ENCODE results near the gene MARCHF3. TPM values are rescaled to one million over a fixed set of nuclear protein-coding genes. Genes with fewer than 3 reads are reported as not detected.
A peak's percentile ranks its signal among the peaks of the same experiment; 100 is the strongest.
"Not testable (repeated sequence)": the region's sequence is repeated elsewhere in the genome, so short reads cannot be mapped to it uniquely, and the experiment has no call there.

The MARCHF3 gene
- total RNA-seq, 5 donors from 2014 or later (not counting 1 experiment from before 2014, with no cell fraction given) = 5.6 to 9.9 (median 7.6) TPM

- Mint-ChIP-seq H3K4me1 (peaks cover 6 to 20% (median 14%) of the 10 kb centered on the region in 3 donors), H3K4me3 (no peak overlapping the region), H3K36me3 (peaks cover 2% of the 10 kb centered on the region), H3K27ac (no peak overlapping the region), H3K27me3 (no peaks in the 10 kb centered on the region), H3K9me3 (no peaks in the 10 kb centered on the region)
- ChIA-PET CTCF (no interaction called here), POLR2A (no interaction called here)
- no peak overlapping the region for H3K4me3 ChIP-seq (ENCODE audit: control insufficient read depth in 1 of 2, extremely low read depth in 1 of 2, low read length in 1 of 2)
- no peaks in the 10 kb centered on the region for H3K36me3 ChIP-seq (ENCODE audit: control insufficient read depth in 2 of 2, extremely low read depth in 1 of 2, insufficient read depth in 1 of 2, low read length in 1 of 2)
- DNase-seq (no peak), ATAC-seq (replicated peaks in 1 of 4) (no peak)
- H3K9me3 ChIP-seq = no peaks in the 10 kb centered on the region
- H3K27me3 ChIP-seq (replicated peaks in 1 of 2; ENCODE audit: control insufficient read depth in 2 of 2, extremely low read depth in 1 of 2, insufficient read depth in 2 of 2, low read length in 1 of 2) = no peaks in the 10 kb centered on the region
- no peak overlapping the region for H3K27ac ChIP-seq (ENCODE audit: low read length)
- H3K4me1 ChIP-seq (ENCODE audit: control insufficient read depth in 1 of 2, extremely low read depth in 1 of 2, insufficient read depth in 2 of 2, low read length in 2 of 2) = no peaks in the 10 kb centered on the region
- no CpG with 5 or more reads among the region's 3 CpGs for WGBS (ENCODE audit: insufficient coverage)
Measured at GRCh38 chr5:127022846-127023245, 7.5 kb downstream of the MARCHF3 start.

- H3K9me3 Mint-ChIP-seq = no peaks in the 10 kb centered on the region
- no peak for ATAC-seq (replicated peaks in 1 of 4)
- DNase-seq = no peak
- no peak overlapping the region for H3K4me3 ChIP-seq (ENCODE audit: control insufficient read depth in 1 of 2, extremely low read depth in 1 of 2, low read length in 1 of 2)
- no peaks in the 10 kb centered on the region for H3K4me1 ChIP-seq (ENCODE audit: control insufficient read depth in 1 of 2, extremely low read depth in 1 of 2, insufficient read depth in 2 of 2, low read length in 2 of 2)
- H3K4me3 Mint-ChIP-seq = no peak overlapping the region
- peaks cover 2% of the 10 kb centered on the region for H3K36me3 Mint-ChIP-seq
- WGBS (ENCODE audit: insufficient coverage) = 38% methylated on average over 1 of the region's 1 CpG
- no peaks in the 10 kb centered on the region for H3K27me3 Mint-ChIP-seq
- ChIA-PET POLR2A (interaction anchor here in 1 of 2 donors (0.7 kb wide), 1 partner anchor 297 kb away, joined by 3 read pairs; no protein-coding TSS in a partner anchor), CTCF (no interaction called here)
- no peak overlapping the region for H3K27ac Mint-ChIP-seq
- no peak overlapping the region for H3K27ac ChIP-seq (ENCODE audit: low read length)
- peaks cover 6 to 23% (median 7%) of the 10 kb centered on the region in 3 donors for H3K4me1 Mint-ChIP-seq
- no peaks in the 10 kb centered on the region for H3K27me3 ChIP-seq (replicated peaks in 1 of 2; ENCODE audit: control insufficient read depth in 2 of 2, extremely low read depth in 1 of 2, insufficient read depth in 2 of 2, low read length in 1 of 2)
- H3K9me3 ChIP-seq = no peaks in the 10 kb centered on the region
- H3K36me3 ChIP-seq (ENCODE audit: control insufficient read depth in 2 of 2, extremely low read depth in 1 of 2, insufficient read depth in 1 of 2, low read length in 1 of 2) = no peaks in the 10 kb centered on the region
Measured at GRCh38 chr5:127019928-127020327, 10.4 kb downstream of the MARCHF3 start.

- H3K4me3 Mint-ChIP-seq; H3K4me1 ChIP-seq (ENCODE audit: control insufficient read depth in 1 of 2, extremely low read depth in 1 of 2, insufficient read depth in 2 of 2, low read length in 2 of 2); H3K27ac ChIP-seq (ENCODE audit: low read length); DNase-seq; POLR2A ChIA-PET; H3K27me3 ChIP-seq (replicated peaks in 1 of 2; ENCODE audit: control insufficient read depth in 2 of 2, extremely low read depth in 1 of 2, insufficient read depth in 2 of 2, low read length in 1 of 2); H3K27ac Mint-ChIP-seq; H3K27me3 Mint-ChIP-seq; H3K36me3 Mint-ChIP-seq; H3K36me3 ChIP-seq (ENCODE audit: control insufficient read depth in 2 of 2, extremely low read depth in 1 of 2, insufficient read depth in 1 of 2, low read length in 1 of 2); H3K9me3 ChIP-seq; ATAC-seq (replicated peaks in 1 of 4); H3K9me3 Mint-ChIP-seq; CTCF ChIA-PET; H3K4me3 ChIP-seq (ENCODE audit: control insufficient read depth in 1 of 2, extremely low read depth in 1 of 2, low read length in 1 of 2): not testable (repeated sequence)
- peaks cover 27 to 53% (median 31%) of the 10 kb centered on the region in 3 donors for H3K4me1 Mint-ChIP-seq
- no CpG with 5 or more reads among the region's 4 CpGs for WGBS (ENCODE audit: insufficient coverage)
Measured at GRCh38 chr5:127016722-127017121, 13.6 kb downstream of the MARCHF3 start.

GRCh38 chr5:127015716-127016115 is 14.6 kb downstream of the MARCHF3 start:
- WGBS (ENCODE audit: insufficient coverage) = 65% methylated on average over 3 of the region's 4 CpGs
- Histone ChIP-seq H3K4me3 (ENCODE audit: control insufficient read depth in 1 of 2, extremely low read depth in 1 of 2, low read length in 1 of 2) (no peak overlapping the region), H3K4me1 (ENCODE audit: control insufficient read depth in 1 of 2, extremely low read depth in 1 of 2, insufficient read depth in 2 of 2, low read length in 2 of 2) (peaks cover 0 to 7% of the 10 kb centered on the region in 2 experiments), H3K27me3 (replicated peaks in 1 of 2; ENCODE audit: control insufficient read depth in 2 of 2, extremely low read depth in 1 of 2, insufficient read depth in 2 of 2, low read length in 1 of 2) (no peaks in the 10 kb centered on the region), H3K27ac (ENCODE audit: low read length) (no peak overlapping the region), H3K9me3 (no peaks in the 10 kb centered on the region), H3K36me3 (ENCODE audit: control insufficient read depth in 2 of 2, extremely low read depth in 1 of 2, insufficient read depth in 1 of 2, low read length in 1 of 2) (no peaks in the 10 kb centered on the region)
- no peaks in the 10 kb centered on the region for H3K27me3 Mint-ChIP-seq
- no peak overlapping the region for H3K27ac Mint-ChIP-seq
- ATAC-seq (replicated peaks in 1 of 4) = no peak
- ChIA-PET POLR2A (interaction anchor here in 1 of 2 donors (0.6 kb wide), 1 partner anchor 28 kb away, joined by 3 read pairs; no protein-coding TSS in a partner anchor), CTCF (no interaction called here)
- H3K9me3 Mint-ChIP-seq = no peaks in the 10 kb centered on the region
- no peak for DNase-seq
- H3K36me3 Mint-ChIP-seq = peaks cover 2% of the 10 kb centered on the region
- H3K4me3 Mint-ChIP-seq = no peak overlapping the region
- H3K4me1 Mint-ChIP-seq = peaks cover 31 to 49% (median 35%) of the 10 kb centered on the region in 3 donors

GRCh38 chr5:127014573-127014972 is 15.8 kb downstream of the MARCHF3 start:
- no peak overlapping the region for H3K27ac ChIP-seq (ENCODE audit: low read length)
- POLR2A ChIA-PET = no interaction called here
- Mint-ChIP-seq H3K4me3 (no peak overlapping the region), H3K36me3 (peaks cover 2% of the 10 kb centered on the region), H3K27me3 (no peaks in the 10 kb centered on the region), H3K4me1 (peaks cover 29 to 51% (median 35%) of the 10 kb centered on the region in 3 donors), H3K9me3 (no peaks in the 10 kb centered on the region), H3K27ac (no peak overlapping the region)
- CTCF ChIA-PET = interaction anchor here in 1 of 2 donors (1.1 kb wide), 1 partner anchor 11 kb away, joined by 4 read pairs; no protein-coding TSS in a partner anchor
- H3K27me3 ChIP-seq (replicated peaks in 1 of 2; ENCODE audit: control insufficient read depth in 2 of 2, extremely low read depth in 1 of 2, insufficient read depth in 2 of 2, low read length in 1 of 2) = no peaks in the 10 kb centered on the region
- H3K4me3 ChIP-seq (ENCODE audit: control insufficient read depth in 1 of 2, extremely low read depth in 1 of 2, low read length in 1 of 2) = no peak overlapping the region
- no peaks in the 10 kb centered on the region for H3K36me3 ChIP-seq (ENCODE audit: control insufficient read depth in 2 of 2, extremely low read depth in 1 of 2, insufficient read depth in 1 of 2, low read length in 1 of 2)
- no peak for ATAC-seq (replicated peaks in 1 of 4)
- WGBS (ENCODE audit: insufficient coverage) = no CpG with 5 or more reads among the region's 1 CpG
- no peak for DNase-seq
- no peaks in the 10 kb centered on the region for H3K9me3 ChIP-seq
- peaks cover 0 to 7% of the 10 kb centered on the region in 2 experiments for H3K4me1 ChIP-seq (ENCODE audit: control insufficient read depth in 1 of 2, extremely low read depth in 1 of 2, insufficient read depth in 2 of 2, low read length in 2 of 2)

GRCh38 chr5:127013407-127013806 is 17.0 kb downstream of the MARCHF3 start:
- ChIA-PET POLR2A (no interaction called here), CTCF (no interaction called here)
- Mint-ChIP-seq H3K36me3 (no peaks in the 10 kb centered on the region), H3K4me3 (peak overlapping the region in 1 of 3 donors; percentile 12), H3K9me3 (no peaks in the 10 kb centered on the region), H3K27ac (no peak overlapping the region), H3K27me3 (no peaks in the 10 kb centered on the region), H3K4me1 (peaks cover 29 to 54% (median 35%) of the 10 kb centered on the region in 3 donors)
- peaks cover 0 to 8% of the 10 kb centered on the region in 2 experiments for H3K4me1 ChIP-seq (ENCODE audit: control insufficient read depth in 1 of 2, extremely low read depth in 1 of 2, insufficient read depth in 2 of 2, low read length in 2 of 2)
- H3K36me3 ChIP-seq (ENCODE audit: control insufficient read depth in 2 of 2, extremely low read depth in 1 of 2, insufficient read depth in 1 of 2, low read length in 1 of 2) = no peaks in the 10 kb centered on the region
- no peak overlapping the region for H3K4me3 ChIP-seq (ENCODE audit: control insufficient read depth in 1 of 2, extremely low read depth in 1 of 2, low read length in 1 of 2)
- ATAC-seq (replicated peaks in 1 of 4) (no peak), DNase-seq (no peak)
- H3K27ac ChIP-seq (ENCODE audit: low read length) = no peak overlapping the region
- no peaks in the 10 kb centered on the region for H3K27me3 ChIP-seq (replicated peaks in 1 of 2; ENCODE audit: control insufficient read depth in 2 of 2, extremely low read depth in 1 of 2, insufficient read depth in 2 of 2, low read length in 1 of 2)
- 100% methylated on average over 1 of the region's 2 CpGs for WGBS (ENCODE audit: insufficient coverage)
- H3K9me3 ChIP-seq = no peaks in the 10 kb centered on the region

DNA sequence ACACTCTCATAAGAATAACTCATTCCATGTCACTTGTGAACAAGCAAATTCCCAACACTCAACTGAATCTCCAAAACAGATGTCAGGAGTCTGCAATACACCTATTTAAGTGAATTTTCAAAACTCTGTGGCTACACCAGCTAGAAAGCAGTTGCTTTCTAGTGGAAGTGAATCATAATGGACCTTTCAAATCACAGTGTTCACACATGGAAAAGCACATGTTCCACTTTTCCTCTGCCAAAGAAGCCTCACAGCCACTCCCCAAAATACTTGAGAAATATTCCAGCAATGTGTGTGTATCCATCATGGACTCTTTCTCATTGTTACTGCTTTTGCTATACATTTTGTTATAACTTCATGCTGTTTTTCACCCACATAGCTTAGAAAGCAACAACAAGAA is 17.4 kb downstream of the MARCHF3 start:
- no peak overlapping the region for H3K27ac ChIP-seq (ENCODE audit: low read length)
- no peak overlapping the region for H3K4me3 ChIP-seq (ENCODE audit: control insufficient read depth in 1 of 2, extremely low read depth in 1 of 2, low read length in 1 of 2)
- POLR2A ChIA-PET = no interaction called here
- H3K4me1 ChIP-seq (ENCODE audit: control insufficient read depth in 1 of 2, extremely low read depth in 1 of 2, insufficient read depth in 2 of 2, low read length in 2 of 2) = peaks cover 0 to 9% of the 10 kb centered on the region in 2 experiments
- no peak overlapping the region for H3K27ac Mint-ChIP-seq
- peaks cover 29 to 54% (median 35%) of the 10 kb centered on the region in 3 donors for H3K4me1 Mint-ChIP-seq
- H3K36me3 ChIP-seq (ENCODE audit: control insufficient read depth in 2 of 2, extremely low read depth in 1 of 2, insufficient read depth in 1 of 2, low read length in 1 of 2) = no peaks in the 10 kb centered on the region
- H3K36me3 Mint-ChIP-seq = no peaks in the 10 kb centered on the region
- no peaks in the 10 kb centered on the region for H3K9me3 Mint-ChIP-seq
- no peak overlapping the region for H3K4me3 Mint-ChIP-seq
- H3K27me3 Mint-ChIP-seq = no peaks in the 10 kb centered on the region
- CTCF ChIA-PET = no interaction called here
- ATAC-seq (replicated peaks in 1 of 4) (no peak), DNase-seq (no peak)
- no peaks in the 10 kb centered on the region for H3K9me3 ChIP-seq
- no peaks in the 10 kb centered on the region for H3K27me3 ChIP-seq (replicated peaks in 1 of 2; ENCODE audit: control insufficient read depth in 2 of 2, extremely low read depth in 1 of 2, insufficient read depth in 2 of 2, low read length in 1 of 2)

Data from T-cell (primary cell).